Glutamatergic neuron (in vitro differentiated cells): ENCODE measurements around the gene EEPD1. TPM values are rescaled to one million over a fixed set of nuclear protein-coding genes. Genes with fewer than 3 reads are reported as not detected.

Source experiments
- DNase-seq: peaks from one replicate; pipeline ENCODE4 v3.0.0; 2022
- H3K27ac Mint-ChIP-seq: one replicate; pipeline ENCODE4 v1.8.0; 2020; ENCODE audit warnings: mild to moderate bottlenecking, mixed read lengths, inconsistent platforms; ENCODE audit not compliant: unreplicated experiment
- H3K27me3 Mint-ChIP-seq: one replicate; pipeline ENCODE4 v1.8.0; 2020; ENCODE audit warnings: mild to moderate bottlenecking, moderate library complexity, mixed read lengths, inconsistent platforms; ENCODE audit not compliant: unreplicated experiment
- H3K36me3 Mint-ChIP-seq: one replicate; pipeline ENCODE4 v1.8.0; 2020; ENCODE audit warnings: mild to moderate bottlenecking, mixed read lengths, inconsistent platforms; ENCODE audit not compliant: unreplicated experiment
- H3K4me1 Mint-ChIP-seq: one replicate; pipeline ENCODE4 v1.8.0; 2020; ENCODE audit warnings: mild to moderate bottlenecking, low read depth, mixed read lengths, inconsistent platforms; ENCODE audit not compliant: unreplicated experiment
- H3K4me3 Mint-ChIP-seq: one replicate; pipeline ENCODE4 v1.8.0; 2020; ENCODE audit warnings: mild to moderate bottlenecking, mixed read lengths, inconsistent platforms; ENCODE audit not compliant: unreplicated experiment
- H3K9me3 Mint-ChIP-seq: one replicate; pipeline ENCODE4 v1.8.0; 2020; ENCODE audit warnings: mild to moderate bottlenecking, moderate library complexity, mixed read lengths, inconsistent platforms; ENCODE audit not compliant: unreplicated experiment
- CTCF ChIP-seq: fragments of 200-600 bp; sonication (generic); IDR thresholded peaks from one replicate; pipeline ENCODE4 v1.5.0; 2021; ENCODE audit not compliant: partially characterized antibody, unreplicated experiment
- total RNA-seq: library from RNA; stranded (reverse); fragmentation: NEBNext Ultra II Directional; extraction: Animal tissue kit (Norgen Biotek cat#: 25700); gene quantifications from one replicate; pipeline ENCODE4 v1.2.1, GENCODE V29; 2021; ENCODE audit not compliant: unreplicated experiment

EEPD1 gene
- total RNA-seq, 1 donor from 2014 or later = 63.9 TPM

- TF ChIP-seq CTCF = no peak
- H3K27me3 Mint-ChIP-seq = peaks cover 7% of the 10 kb centered on the region
These were observed 51.1 kb downstream of the EEPD1 start for GRCh38 chr7:36204044-36204663.

GRCh38 chr7:36204929-36205635 lies 52.0 kb downstream of the EEPD1 start:
- Mint-ChIP-seq H3K4me3 (no peak overlapping the region), H3K36me3 (no peaks in the 10 kb centered on the region), H3K9me3 (peaks cover 4% of the 10 kb centered on the region), H3K27me3 (peaks cover 10% of the 10 kb centered on the region), H3K4me1 (peaks cover 52% of the 10 kb centered on the region), H3K27ac (peak overlapping the region; percentile 38)
- DNase-seq = no peak
- TF ChIP-seq CTCF = no peak

More at GRCh38 chr7:36204044-36204663, 51.1 kb downstream of the EEPD1 start:
- H3K4me3 Mint-ChIP-seq = no peak overlapping the region
- DNase-seq = no peak
- peaks cover 43% of the 10 kb centered on the region for H3K4me1 Mint-ChIP-seq
- H3K36me3 Mint-ChIP-seq = no peaks in the 10 kb centered on the region
- H3K9me3 Mint-ChIP-seq = peaks cover 4% of the 10 kb centered on the region
- H3K27ac Mint-ChIP-seq = no peak overlapping the region

GRCh38 chr7:36205803-36206202 lies 52.7 kb downstream of the EEPD1 start:
- DNase-seq = no peak
- Mint-ChIP-seq H3K4me3 (no peak overlapping the region), H3K4me1 (peaks cover 57% of the 10 kb centered on the region), H3K27ac (no peak overlapping the region), H3K36me3 (no peaks in the 10 kb centered on the region), H3K27me3 (peaks cover 10% of the 10 kb centered on the region), H3K9me3 (peaks cover 1% of the 10 kb centered on the region)
- no peak for TF ChIP-seq CTCF

GRCh38 chr7:36207451-36208291 lies 54.6 kb downstream of the EEPD1 start:
- Mint-ChIP-seq H3K27ac (peak overlapping the region; percentile 69), H3K4me3 (no peak overlapping the region), H3K36me3 (no peaks in the 10 kb centered on the region), H3K4me1 (peaks cover 54% of the 10 kb centered on the region), H3K9me3 (peaks cover 1% of the 10 kb centered on the region), H3K27me3 (peaks cover 10% of the 10 kb centered on the region)
- no peak for TF ChIP-seq CTCF
- no peak for DNase-seq
